GM19455 (cell line): ENCODE data around the gene MAGI2.

Experiments used
- ATAC-seq: cut with Tn5 transposase; IDR thresholded peaks from one replicate; pipeline ENCODE4 v1.9.1; 2021; ENCODE audit not compliant: unreplicated experiment

The MAGI2 gene

GRCh38 chr7:79453558-79454360 lies at the start of gene MAGI2:
Gene MAGI2, minus strand, starts transcription at chr7:79453667. Its CDS starts 347 bp downstream, at chr7:79453320.
- ATAC-seq = no peak

DNA sequence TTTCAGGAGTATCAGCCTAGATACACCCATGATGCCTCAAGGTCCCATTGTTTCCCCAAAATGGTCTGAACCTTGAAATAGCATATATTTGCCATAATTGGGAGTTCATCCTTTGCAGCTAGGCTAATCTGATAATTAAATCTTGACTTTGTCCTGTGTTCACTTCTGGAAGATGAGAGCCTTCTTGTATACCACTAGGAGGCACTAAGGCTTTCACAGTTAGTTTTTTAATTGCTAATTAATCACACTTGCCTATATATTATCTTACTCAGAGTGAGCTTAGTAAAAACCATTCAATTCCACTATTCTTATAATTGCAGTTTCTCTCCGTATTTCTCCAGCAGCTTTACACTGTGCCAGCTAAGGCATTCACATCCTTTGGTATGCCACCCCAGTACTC lies 48.7 kb upstream of the MAGI2 start:
- ATAC-seq = no peak

GRCh38 chr7:79500759-79501158 lies 47.3 kb upstream of the MAGI2 start:
- ATAC-seq = no peak

DNA sequence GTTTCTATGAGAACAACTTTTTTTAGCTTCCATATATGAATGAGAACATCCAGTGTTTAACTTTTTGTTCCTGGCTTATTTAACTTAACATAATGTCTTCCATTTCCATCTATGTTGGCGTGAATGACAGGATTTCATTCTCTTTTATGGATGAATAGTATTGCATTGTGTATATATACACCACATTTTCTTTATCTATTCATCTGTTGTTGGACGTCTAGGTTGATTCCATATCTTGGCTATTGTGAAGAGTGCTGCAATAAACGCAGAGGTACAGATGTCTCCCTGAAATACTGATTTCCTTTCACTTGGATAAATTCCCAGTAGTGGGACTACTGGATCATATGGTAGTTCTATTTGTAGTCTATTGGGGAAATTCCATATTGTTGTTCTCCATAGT lies 44.3 kb upstream of the MAGI2 start:
- no peak for ATAC-seq

DNA sequence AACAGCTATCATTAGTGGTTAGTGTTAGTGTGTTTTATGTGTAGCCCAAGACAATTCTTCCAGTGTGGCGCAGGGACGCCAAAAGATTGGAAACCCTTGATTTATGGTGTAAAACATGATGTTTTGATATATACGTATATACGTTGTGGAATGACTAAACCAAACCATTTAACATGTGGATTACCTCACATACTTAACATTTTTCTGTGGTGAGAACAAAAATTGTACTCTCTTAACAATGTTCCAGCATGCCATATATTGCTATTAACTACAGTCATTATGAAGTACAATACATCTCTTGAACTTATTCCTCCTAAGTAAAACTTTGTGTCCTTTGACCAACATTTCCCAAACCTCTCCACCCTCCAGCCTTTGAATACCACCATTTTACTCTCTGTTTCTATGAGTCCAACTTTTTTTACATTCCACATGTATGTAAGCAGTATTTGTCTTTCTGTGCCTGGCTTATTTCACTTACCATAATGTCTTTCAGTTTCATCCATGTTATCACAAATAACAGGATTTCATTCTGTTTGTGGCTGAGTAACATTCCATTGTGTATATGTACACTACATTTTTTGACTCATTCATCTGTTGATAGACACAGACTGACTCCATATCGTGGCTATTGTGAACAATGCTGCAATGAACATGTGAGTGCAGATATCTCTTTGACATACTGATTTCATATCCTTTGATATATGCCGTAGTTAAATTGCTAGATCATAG lies 42.2 kb upstream of the MAGI2 start:
- no peak for ATAC-seq

DNA sequence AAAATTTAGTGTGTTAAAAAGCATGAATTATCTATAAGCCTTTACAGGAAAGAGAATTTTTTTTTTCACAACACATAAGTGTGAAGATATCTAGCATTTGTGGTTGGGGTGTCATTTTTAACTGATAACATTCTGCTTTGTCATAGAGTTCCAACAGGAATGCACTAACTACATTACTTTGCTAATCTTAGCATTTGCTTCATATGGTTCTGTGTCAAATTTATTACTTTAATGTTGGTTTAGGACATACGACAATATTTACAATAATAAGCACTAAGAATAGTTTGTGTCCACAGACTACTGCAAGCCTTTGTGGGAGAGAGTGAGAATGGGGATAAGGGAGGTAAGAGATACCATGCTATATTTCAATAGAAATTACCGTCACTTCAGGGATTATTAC lies 40.6 kb upstream of the MAGI2 start:
- no peak for ATAC-seq

DNA sequence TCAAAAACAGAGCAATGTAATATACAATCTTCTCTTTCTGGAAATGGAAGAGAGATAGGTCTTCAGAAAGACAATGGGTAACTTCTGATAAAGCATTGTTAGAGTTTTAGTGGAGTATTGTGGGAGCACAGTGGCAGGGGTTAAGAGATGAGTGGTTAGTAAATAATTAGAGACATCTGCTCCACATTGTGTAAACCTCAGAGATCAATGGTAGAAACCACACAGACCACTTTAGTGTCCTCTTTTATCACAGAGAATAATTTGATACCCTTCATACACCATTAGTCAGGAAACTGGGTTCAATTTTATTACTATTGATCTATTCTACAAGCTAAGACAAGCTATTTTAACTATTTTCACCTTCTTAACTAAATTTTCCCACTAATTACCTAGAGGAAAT lies 35.9 kb upstream of the MAGI2 start:
- no peak for ATAC-seq

GRCh38 chr7:79478386-79478785 lies 24.9 kb upstream of the MAGI2 start:
- no peak for ATAC-seq

DNA sequence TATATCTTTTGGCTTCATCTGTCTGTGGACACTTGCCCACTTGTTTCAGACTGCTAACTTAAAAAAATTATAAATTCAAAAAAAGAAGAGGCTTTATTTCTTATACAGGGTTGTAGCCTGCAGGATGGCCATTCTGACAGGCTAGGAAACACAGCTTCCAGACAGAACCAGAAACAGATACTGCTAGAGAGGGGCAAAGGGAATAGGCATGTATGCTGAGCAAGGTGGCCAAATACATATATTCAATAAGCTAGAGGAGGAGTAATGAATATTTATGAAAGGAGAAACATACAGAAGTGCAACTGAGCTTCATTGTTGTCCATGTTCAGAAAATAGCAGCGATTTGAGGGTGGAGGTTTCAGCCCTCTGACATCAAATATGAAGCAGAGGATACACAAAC lies 22.0 kb upstream of the MAGI2 start:
- no peak for ATAC-seq

DNA sequence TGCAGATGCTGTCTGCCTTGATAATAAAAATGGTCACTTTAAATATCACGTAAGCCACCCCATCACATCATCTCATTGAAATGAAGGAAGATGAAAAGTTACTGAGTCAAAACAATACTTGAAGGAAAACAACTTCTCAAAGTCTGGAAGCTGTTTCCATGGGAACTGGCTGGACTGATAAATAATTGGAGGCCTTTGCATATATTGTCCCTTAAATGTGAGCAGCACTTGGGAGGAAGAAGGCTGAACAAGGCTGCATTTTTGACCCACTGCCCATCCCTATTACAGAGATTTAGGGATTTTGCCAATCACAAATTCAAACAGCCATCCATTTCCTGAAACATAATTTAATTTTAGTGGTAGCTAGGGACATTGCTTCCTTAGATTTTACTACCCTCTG lies 18.2 kb upstream of the MAGI2 start:
- no peak for ATAC-seq

DNA sequence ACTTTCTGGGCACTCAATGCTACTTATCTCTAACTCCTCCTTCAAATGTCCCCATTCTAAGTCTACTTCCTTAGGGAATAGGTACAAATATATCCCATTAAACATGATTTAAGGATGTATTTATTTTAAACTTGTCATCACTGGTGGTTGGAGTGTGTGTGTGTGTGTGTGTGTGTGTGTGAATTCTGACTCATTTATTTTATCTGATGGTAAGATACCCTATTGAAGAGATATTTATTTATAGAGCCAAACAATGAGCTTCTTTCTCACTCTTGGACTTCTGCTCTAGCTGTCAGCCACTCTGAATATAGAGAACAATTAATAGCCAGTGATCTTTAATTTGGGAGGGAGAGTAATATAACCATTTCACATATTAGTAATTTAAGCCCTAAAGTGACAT lies 17.8 kb upstream of the MAGI2 start:
- ATAC-seq = no peak

- no peak for ATAC-seq
Measured at GRCh38 chr7:79465551-79465950, 12.1 kb upstream of the MAGI2 start.

GRCh38 chr7:79464051-79464450 lies 10.6 kb upstream of the MAGI2 start:
- ATAC-seq = no peak

DNA sequence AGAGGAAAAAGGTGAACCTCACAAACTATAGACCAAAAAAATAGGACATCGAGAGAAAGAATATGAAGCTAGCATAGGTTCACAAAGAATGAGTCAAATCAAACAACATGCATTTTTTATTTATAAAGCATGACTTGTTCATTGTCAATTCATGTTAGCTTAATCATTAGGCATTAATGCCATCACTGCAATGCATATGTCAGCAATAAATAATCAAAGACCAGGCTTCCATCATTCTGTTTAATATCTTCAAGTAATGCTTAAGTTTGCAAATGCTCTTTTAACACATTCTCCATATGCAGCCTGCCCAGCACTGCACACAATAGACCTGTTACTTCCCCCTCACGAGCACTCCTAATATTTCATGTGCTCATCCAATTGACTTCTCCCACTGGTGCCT lies 8.9 kb upstream of the MAGI2 start:
- no peak for ATAC-seq

DNA sequence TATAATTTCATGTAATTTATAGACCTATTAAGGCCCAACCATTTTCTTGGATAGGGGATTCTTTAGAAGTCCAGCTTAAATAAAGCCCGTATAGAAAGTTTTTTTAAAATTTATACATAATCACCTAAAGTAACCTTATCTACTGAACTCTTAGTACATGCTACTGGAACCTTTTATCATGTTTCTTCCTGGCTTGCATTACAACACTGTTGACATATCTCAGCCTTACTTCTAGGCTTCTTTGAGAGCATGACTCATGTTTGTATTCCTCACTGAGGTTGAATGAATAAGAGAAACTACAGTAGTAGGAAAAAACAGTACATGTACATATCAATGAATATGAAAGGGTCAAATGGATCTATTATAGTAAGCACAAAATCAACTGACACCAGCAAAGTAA lies 8.2 kb upstream of the MAGI2 start:
- ATAC-seq = no peak

GRCh38 chr7:79459381-79459780 lies 5.9 kb upstream of the MAGI2 start:
- no peak for ATAC-seq

GRCh38 chr7:79458796-79459195 lies 5.3 kb upstream of the MAGI2 start:
- no peak for ATAC-seq

- ATAC-seq = no peak
Measured at GRCh38 chr7:79455173-79455790, 1.8 kb upstream of the MAGI2 start.

DNA sequence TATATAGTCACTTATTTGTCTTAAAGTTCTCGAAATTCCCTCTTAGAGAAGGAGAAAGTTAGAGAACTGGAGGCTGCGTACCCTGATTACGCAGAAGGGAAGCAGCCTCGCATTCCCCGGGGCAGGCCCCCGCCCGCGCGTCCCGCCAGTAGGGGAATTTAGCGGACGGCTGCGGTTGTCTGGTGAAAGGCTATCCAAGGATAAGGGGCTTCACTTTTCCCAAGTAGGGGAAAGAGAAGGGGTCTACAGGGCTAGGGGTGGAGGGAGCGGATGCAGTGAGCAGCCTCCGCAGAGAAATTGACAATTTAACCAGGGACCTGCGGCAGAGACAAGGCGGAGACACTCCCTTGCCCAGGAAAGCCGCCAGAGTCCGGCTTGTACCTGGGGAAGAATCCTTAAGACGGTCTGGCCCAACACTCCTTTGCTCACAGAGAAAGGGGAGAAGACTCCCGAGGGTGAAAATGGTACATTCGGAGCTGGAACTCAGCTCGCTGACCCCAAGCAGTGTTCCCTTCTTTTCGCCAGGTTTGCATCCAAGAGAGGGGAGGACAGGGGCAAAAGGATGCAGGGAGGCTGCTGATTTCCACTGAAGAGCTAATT lies 994 bp upstream of the MAGI2 start:
- ATAC-seq = no peak

DNA sequence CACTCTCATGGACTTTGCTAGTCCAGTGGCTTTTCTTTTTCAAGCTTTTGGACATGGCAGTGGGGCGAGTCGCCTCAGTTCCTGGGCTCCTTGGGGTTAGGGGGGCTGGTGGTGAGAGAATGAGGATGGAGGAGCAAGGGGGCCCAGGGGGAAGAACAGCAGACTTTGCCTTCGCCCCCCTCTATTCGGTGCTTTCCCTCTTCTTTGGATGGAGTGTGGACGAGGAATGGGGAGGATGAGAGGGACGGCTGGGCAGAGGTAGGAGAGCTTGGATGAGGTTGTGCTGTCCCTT lies 255 bp downstream of the MAGI2 start:
- no peak for ATAC-seq

DNA sequence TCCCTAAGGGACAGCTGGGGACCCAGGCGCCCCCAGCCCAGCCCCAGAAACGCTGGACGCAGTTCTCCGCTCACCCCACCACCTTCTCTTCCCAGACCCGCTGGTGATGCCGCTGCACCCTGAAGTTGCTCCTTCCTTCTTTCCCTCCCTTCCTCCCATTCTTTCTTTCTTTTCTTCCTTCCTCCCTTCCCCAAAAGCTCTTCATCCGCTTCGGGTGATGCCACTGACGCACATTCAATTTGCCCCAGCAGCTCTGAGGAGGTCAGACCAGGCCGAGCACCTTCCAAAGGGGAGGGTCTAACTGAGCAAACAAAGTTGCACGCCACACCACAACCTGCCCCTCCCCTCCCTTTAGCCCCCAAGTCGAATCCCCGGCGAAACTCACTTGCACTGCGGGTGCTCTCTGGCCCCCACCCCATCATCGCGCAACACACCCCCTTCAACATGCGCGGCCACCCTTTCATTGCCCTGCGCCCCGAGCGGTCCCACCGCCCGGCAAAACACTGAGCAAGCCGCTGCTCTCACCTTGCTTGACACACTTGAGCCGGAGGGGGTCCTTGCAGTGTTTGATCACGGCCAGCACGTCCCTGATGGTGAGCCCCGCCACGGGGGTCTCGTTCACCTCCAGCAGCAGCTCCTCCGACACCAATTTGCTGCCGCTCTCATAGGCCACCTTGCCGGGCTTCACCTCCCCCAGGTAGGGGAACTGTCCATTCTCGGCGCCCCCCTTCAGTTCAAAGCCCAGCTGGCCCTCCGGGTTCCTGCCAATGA lies 787 bp downstream of the MAGI2 start:
- no peak for ATAC-seq
